GM12892 (cell line): Measurements from ENCODE around the gene ICAM4.
"Not testable (repeated sequence)": the region's sequence is repeated elsewhere in the genome, so short reads cannot be mapped to it uniquely, and the experiment has no call there.

Experiments
- DNase-seq: peaks from one replicate; pipeline ENCODE4 v3.0.0; 2011; ENCODE audit not compliant: insufficient read length
- FAIRE-seq: peaks from 2 replicates; lab custom pipeline; 2011; peaks lifted over from hg19 to GRCh38; lab: Jason Lieb, UNC
- POLR2A ChIP-seq: IDR thresholded peaks from 2 replicates; pipeline ENCODE4 v1.6.1; 2011; ENCODE audit warnings: low read depth, low read length, control low read depth
- POLR2AphosphoS5 ChIP-seq: IDR thresholded peaks from 2 replicates; pipeline ENCODE4 v1.6.1; 2011; ENCODE audit warnings: low read depth, low read length, control low read depth
- TAF1 ChIP-seq: IDR thresholded peaks from 2 replicates; pipeline ENCODE4 v1.6.1; 2011; ENCODE audit warnings: low read depth, mild to moderate bottlenecking, control low read depth, low read length, borderline replicate concordance

ICAM4 gene

GRCh38 chr19:10270180-10270615 is 16.6 kb upstream of the ICAM4 start:
- TF ChIP-seq TAF1, result no peak
- TF ChIP-seq POLR2A, result no peak
- TF ChIP-seq POLR2AphosphoS5, result no peak
- FAIRE-seq (peak; percentile 74), DNase-seq (no peak)

DNA sequence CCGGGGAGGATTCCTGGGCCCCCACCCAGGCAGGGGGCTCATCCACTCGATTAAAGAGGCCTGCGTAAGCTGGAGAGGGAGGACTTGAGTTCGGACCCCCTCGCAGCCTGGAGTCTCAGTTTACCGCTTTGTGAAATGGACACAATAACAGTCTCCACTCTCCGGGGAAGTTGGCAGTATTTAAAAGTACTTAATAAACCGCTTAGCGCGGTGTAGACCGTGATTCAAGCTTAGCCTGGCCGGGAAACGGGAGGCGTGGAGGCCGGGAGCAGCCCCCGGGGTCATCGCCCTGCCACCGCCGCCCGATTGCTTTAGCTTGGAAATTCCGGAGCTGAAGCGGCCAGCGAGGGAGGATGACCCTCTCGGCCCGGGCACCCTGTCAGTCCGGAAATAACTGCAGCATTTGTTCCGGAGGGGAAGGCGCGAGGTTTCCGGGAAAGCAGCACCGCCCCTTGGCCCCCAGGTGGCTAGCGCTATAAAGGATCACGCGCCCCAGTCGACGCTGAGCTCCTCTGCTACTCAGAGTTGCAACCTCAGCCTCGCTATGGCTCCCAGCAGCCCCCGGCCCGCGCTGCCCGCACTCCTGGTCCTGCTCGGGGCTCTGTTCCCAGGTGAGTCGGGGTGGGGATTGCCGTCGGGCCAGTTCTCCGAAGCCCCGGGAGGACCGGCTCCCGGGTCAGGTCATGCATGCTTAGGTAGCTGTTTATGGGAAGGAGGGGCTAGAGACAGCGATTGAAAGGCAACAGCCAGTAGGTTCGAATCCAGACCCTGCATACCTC is 15.9 kb upstream of the ICAM4 start, which contains the start of gene ICAM1:
Gene ICAM1, plus strand, starts transcription at position 505 of the 779 bp plus-strand sequence. Its CDS starts 40 bp downstream, at position 545.
- DNase-seq, result no peak
- peak; percentile 98 for TF ChIP-seq POLR2A
- peak; percentile 97 for TF ChIP-seq POLR2AphosphoS5
- peak; percentile 89 for TF ChIP-seq TAF1
- FAIRE-seq, result peak; percentile 86

GRCh38 chr19:10271543-10272086 is 15.1 kb upstream of the ICAM4 start:
- DNase-seq (no peak), FAIRE-seq (peak; percentile 74)
- TF ChIP-seq POLR2A, result 0 out of 2 replicates have a peak, but pooled peaks have one; percentile 37
- peak; percentile 55; the same call in 1 of the 2 replicates for TF ChIP-seq POLR2AphosphoS5
- TF ChIP-seq TAF1, result peak; percentile 42; the same call in 1 of the 2 replicates

DNA sequence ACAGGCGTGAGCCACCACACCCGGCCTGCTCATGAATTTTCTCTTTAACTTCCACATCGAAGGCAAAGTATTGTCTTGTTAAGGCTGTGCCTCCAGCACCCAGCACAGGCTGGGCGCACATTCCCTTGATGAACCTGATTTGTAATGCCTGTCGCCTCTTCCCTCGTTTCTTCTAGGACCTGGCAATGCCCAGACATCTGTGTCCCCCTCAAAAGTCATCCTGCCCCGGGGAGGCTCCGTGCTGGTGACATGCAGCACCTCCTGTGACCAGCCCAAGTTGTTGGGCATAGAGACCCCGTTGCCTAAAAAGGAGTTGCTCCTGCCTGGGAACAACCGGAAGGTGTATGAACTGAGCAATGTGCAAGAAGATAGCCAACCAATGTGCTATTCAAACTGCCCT is 12.2 kb upstream of the ICAM4 start:
- FAIRE-seq, result no peak
- TF ChIP-seq TAF1 (no peak), POLR2A (no peak), POLR2AphosphoS5 (no peak)
- no peak for DNase-seq

DNA sequence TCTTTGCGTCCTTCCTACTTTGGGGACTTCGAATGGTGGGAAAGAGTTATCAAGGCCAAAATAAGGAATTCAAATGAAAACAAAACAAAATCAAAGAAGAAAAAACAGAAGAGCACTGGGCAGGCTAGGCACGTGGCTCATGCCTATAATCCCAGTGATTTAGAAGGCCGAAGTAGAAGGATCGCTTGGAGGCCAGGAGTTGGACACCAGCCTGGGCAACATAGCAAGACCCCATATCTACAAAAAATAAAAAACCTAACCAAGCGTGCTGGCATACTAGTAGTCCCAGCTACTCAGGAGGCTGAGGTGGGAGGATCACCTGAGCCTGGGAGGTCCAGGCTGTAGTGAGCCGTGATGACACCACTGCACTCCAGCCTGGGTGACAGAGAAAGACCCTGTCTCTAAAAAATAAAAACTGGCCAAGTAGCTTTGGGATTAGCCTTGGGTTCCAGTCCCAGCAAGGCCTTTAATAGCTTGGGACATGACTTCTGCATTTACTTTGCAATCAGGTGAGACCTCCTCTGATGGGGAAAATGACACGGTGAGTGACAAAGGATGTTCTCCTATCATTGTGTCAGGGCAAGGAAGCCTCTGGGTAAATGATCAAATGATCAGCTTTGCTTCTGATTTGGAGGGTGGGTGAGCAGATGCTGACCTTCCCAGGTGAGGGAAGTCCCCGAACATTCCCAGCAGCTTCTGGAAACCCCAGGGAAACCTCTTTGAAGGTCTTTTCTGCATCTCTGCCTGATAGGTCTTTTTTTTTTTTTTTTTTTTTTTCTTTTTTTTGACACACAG is 8.8 kb upstream of the ICAM4 start:
- TF ChIP-seq POLR2AphosphoS5 (peak; percentile 67; the same call in 1 of the 2 replicates), POLR2A (0 out of 2 replicates have a peak, but pooled peaks have one; percentile 28), TAF1 (no peak)
- FAIRE-seq (no peak), DNase-seq (no peak)

- no peak for FAIRE-seq
- no peak for DNase-seq
- TF ChIP-seq TAF1, result no peak
- TF ChIP-seq POLR2AphosphoS5, result no peak
- no peak for TF ChIP-seq POLR2A
Observed at GRCh38 chr19:10278935-10279334, 7.8 kb upstream of the ICAM4 start.

- FAIRE-seq, result no peak
- DNase-seq, result no peak
- TF ChIP-seq POLR2A (no peak; the same call in 1 of the 2 replicates), POLR2AphosphoS5 (peak; percentile 56), TAF1 (no peak)
Observed at GRCh38 chr19:10279737-10280442, 6.9 kb upstream of the ICAM4 start.

DNA sequence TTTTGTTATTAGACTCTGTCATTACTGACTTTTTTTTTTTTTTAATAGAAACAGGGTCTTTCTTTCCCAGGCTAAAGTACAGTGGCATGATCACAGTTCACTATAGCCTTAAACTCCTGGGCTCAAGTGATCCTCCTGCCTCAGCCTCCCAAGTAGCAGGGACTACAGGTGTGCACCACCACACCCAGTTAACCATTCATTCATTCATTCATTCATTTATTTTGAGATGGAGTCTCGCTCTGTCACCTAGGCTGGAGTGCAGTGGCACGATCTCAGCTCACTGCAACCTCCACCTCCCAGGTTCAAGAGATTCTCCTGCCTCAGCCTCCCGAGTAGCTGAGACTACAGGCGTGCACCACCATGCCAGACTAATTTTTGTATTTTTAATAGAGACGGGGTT is 4.7 kb upstream of the ICAM4 start:
- not testable (repeated sequence) for FAIRE-seq, DNase-seq

GRCh38 chr19:10283301-10284064 is 3.3 kb upstream of the ICAM4 start:
- DNase-seq (no peak), FAIRE-seq (no peak)
- TF ChIP-seq POLR2A, result no peak
- TF ChIP-seq TAF1, result no peak

DNA sequence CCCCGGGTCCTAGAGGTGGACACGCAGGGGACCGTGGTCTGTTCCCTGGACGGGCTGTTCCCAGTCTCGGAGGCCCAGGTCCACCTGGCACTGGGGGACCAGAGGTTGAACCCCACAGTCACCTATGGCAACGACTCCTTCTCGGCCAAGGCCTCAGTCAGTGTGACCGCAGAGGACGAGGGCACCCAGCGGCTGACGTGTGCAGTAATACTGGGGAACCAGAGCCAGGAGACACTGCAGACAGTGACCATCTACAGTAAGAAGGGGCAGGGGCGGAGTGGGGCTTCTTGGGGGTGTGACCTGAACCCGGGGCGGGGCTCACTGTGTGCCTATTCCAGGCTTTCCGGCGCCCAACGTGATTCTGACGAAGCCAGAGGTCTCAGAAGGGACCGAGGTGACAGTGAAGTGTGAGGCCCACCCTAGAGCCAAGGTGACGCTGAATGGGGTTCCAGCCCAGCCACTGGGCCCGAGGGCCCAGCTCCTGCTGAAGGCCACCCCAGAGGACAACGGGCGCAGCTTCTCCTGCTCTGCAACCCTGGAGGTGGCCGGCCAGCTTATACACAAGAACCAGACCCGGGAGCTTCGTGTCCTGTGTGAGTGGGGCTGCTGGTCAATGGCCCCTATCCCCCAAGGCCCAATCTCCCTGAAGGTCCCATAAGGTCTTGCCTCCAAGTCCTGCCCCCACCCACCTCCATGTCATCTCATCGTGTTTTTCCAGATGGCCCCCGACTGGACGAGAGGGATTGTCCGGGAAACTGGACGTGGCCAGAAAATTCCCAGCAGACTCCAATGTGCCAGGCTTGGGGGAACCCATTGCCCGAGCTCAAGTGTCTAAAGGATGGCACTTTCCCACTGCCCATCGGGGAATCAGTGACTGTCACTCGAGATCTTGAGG is 2.4 kb upstream of the ICAM4 start:
- DNase-seq, result no peak
- no peak for TF ChIP-seq POLR2AphosphoS5
- no peak for FAIRE-seq
